Measurements from ENCODE around the gene RHO. TPM values are rescaled to one million over a fixed set of nuclear protein-coding genes. Genes with fewer than 3 reads are reported as not detected.

The RHO gene
- polyA plus RNA-seq, 1 of the 3 experiments (the other 2 are of a cell fraction), result not detected

GRCh38 chr3:129571605-129572547 lies 43.4 kb downstream of the RHO start:
- Histone ChIP-seq H3K4me1 (ENCODE audit: control insufficient read depth in 1 of 2, insufficient read depth in 2 of 2, low read depth in 1 of 2, low read length in 1 of 2) (peaks cover 0 to 15% of the 10 kb centered on the region in 2 experiments; a peak in 1 of 4 replicates), H3K79me2 (ENCODE audit: insufficient read depth) (no peaks in the 10 kb centered on the region), H3F3A (replicated peaks; ENCODE audit: insufficient read depth) (no peaks in the 10 kb centered on the region), H3K4me3 (ENCODE audit: low read depth in 2 of 2, low read length in 1 of 2) (no peak overlapping the region), H3K36me3 (replicated peaks in 1 of 2; ENCODE audit: control insufficient read depth in 1 of 2, insufficient read depth in 2 of 2, low read length in 1 of 2) (no peaks in the 10 kb centered on the region), H3K27ac (ENCODE audit: low read depth in 2 of 2, low read length in 1 of 2) (no peak overlapping the region), H3K9ac (no peak overlapping the region), H3K9me2 (no peaks in the 10 kb centered on the region), H3K9me3 (no peaks in the 10 kb centered on the region), H3K4me2 (no peak overlapping the region), H3K27me3 (ENCODE audit: insufficient read depth) (no peaks in the 10 kb centered on the region), H2AFZ (ENCODE audit: low read depth) (no peak overlapping the region), H4K20me1 (ENCODE audit: insufficient read depth) (no peaks in the 10 kb centered on the region)
- POLR2A ChIA-PET, result no interaction called here
- DNase-seq, result no peak
- no peak for TF ChIP-seq POLR2AphosphoS5 (IDR thresholded peaks at IDR 0.05; ENCODE audit: low read depth, low read length)
- TF ChIP-seq ELF1 (IDR thresholded peaks at IDR 0.05), result no peak
- no peak for TF ChIP-seq SMC3 (IDR thresholded peaks at IDR 0.05; ENCODE audit: low read depth, low read length)
- TF ChIP-seq EZH2phosphoT487 (IDR thresholded peaks at IDR 0.05; ENCODE audit: borderline replicate concordance, low read depth), result no peak
- TF ChIP-seq CTCF (IDR thresholded peaks at IDR 0.05), result no peak
- no peak for TF ChIP-seq RXRA (IDR thresholded peaks at IDR 0.05; ENCODE audit: borderline replicate concordance, low read depth)
- no peak for TF ChIP-seq NRF1 (IDR thresholded peaks at IDR 0.05; ENCODE audit: low read depth, low read length)
- TF ChIP-seq REST (IDR thresholded peaks at IDR 0.05; ENCODE audit: low read depth, low read length), result no peak
- no peak for TF ChIP-seq GATA2 (CRISPR knock-in tag; IDR thresholded peaks at IDR 0.05)
- no peak for TF ChIP-seq YY1 (IDR thresholded peaks at IDR 0.05; ENCODE audit: low read depth)
- no peak for TF ChIP-seq TCF12 (IDR thresholded peaks at IDR 0.05)
- TF ChIP-seq, protein P1, sequence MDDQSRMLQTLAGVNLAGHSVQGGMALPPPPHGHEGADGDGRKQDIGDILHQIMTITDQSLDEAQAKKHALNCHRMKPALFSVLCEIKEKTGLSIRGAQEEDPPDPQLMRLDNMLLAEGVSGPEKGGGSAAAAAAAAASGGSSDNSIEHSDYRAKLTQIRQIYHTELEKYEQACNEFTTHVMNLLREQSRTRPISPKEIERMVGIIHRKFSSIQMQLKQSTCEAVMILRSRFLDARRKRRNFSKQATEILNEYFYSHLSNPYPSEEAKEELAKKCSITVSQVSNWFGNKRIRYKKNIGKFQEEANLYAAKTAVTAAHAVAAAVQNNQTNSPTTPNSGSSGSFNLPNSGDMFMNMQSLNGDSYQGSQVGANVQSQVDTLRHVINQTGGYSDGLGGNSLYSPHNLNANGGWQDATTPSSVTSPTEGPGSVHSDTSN (IDR thresholded peaks at IDR 0.05), result no peak
- no peak for TF ChIP-seq GABPA (IDR thresholded peaks at IDR 0.05; ENCODE audit: low read depth)
- CTCF ChIA-PET, result no interaction called here
- WGBS (ENCODE audit: low lambda C conversion rate), result 95% methylated on average over 13 of the region's 22 CpGs
